Left renal pelvis (tissue), 4 donors: ENCODE data around the gene KCNJ6. TPM values are rescaled to one million over a fixed set of nuclear protein-coding genes. Genes with fewer than 3 reads are reported as not detected.
"Not testable (repeated sequence)": the region's sequence is repeated elsewhere in the genome, so short reads cannot be mapped to it uniquely, and the experiment has no call there.

Experiments
- DNase-seq, 4 donors: peaks; one replicate each; pipeline ENCODE4 v3.0.0-alpha.2; 2013; ENCODE audit warnings: low read depth in 4 of 4, low spot score in 3 of 4
- polyA plus RNA-seq, 4 donors: library from polyadenylated mRNA; unstranded; fragments of 120-200 nt; gene quantifications; one replicate each; pipeline ENCODE4 v1.2.1, GENCODE V29; 2013; ENCODE audit not compliant: insufficient read length in 4 of 4

The KCNJ6 gene
- polyA plus RNA-seq, 4 donors, result 0.23 to 0.49 (median 0.27) TPM

DNA sequence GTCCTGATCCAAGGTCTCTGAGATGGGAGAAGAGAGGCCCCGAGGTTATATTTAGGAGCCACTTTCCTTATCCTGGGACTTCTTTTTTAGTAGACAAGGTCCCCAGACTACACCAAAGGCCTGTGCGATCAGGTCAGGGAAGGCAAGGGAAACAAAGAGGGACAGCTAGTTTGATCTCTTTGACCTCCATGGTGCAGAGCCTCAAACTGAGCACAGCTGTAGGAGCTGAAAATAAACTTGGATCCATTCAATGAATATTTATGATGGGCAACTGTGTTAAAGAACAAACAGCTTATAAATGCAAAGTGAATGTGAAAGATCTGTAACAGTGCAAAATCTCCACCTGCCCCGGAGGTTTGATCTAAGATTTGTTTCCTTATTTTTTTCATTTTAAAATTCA lies 293.1 kb downstream of the KCNJ6 start:
- no peak for DNase-seq

DNA sequence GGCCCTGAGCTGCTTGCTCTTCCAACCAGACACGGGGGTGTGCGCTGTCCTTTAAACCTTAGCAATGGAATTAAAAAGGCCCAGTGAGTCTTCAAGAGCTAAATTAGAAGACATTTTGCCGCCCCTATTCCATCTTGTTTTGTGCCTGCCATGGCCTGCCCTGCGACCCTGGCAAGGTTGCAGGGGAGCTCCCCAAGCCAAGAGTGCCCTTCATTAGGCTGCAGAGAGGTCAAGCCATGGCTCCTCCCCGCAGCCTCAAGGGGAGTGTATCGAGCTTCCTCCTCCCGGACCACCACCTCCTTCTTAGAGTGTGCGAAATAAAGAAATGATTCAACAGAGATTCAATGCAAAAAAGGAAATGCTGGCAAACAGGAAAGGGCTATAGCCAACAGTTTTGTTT lies 293.5 kb downstream of the KCNJ6 start:
- DNase-seq, result no peak

DNA sequence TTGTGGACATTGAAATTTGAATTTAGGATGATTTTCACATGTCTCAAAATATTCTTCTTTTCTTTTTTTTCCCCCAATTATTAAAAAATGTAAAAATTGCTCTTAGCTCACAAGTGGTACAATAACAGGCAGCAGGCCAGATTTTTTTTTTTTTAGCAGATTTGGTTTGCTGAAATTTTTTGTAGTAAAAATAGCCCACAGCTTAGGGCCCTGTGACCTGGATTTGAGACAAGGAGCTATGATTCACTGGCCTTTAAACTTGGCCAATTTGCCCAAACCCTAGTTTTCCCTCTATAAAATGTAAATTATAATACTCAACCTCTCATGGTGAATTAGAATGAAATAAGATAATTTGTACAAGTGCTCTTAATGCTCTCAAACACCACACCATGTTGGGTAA lies 295.9 kb downstream of the KCNJ6 start:
- DNase-seq, result no peak

DNA sequence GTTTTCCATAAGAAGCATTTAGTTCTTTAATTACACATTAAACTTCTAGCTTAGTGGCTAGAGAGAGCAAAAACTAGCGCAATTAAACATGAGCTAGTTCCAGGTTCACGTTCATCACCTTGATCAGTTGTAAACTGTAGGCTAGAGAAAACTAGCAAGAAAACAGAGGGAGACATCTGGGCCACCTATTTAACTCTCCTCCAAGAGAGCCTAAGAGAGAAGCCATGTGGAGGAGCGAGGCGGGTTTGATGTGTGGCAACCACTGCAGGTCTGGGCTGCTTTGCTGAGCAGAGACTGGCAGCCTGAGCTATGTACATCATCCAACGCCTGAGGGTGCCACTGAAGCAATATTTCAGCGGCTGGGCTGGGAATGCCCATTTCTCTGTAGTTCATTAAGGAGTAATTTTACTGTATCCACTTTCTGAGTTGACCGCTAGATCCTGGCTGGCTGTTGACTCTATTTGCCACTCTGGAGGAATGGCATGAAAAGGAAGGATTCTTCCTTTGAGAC lies 296.7 kb downstream of the KCNJ6 start:
- DNase-seq, result no peak

DNA sequence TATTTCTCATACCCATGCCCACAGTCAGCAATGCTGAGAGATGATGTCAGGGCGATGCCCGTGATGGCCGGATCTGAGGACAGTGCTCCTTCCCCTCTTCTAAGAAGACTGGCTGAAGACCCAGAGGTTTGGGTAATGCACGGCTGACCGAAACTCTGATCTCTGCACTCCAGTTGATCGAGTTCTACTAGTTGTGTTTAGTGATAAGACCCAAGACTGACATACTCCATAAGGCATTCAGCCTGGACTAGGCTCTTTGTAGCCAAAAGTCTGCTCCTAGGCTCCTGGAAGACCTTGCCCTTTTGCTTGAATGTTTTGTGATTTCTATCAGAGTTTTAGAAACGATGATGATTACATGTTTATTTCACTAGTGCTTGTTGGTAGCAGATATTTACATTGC lies 298.2 kb downstream of the KCNJ6 start:
- DNase-seq, result no peak

DNA sequence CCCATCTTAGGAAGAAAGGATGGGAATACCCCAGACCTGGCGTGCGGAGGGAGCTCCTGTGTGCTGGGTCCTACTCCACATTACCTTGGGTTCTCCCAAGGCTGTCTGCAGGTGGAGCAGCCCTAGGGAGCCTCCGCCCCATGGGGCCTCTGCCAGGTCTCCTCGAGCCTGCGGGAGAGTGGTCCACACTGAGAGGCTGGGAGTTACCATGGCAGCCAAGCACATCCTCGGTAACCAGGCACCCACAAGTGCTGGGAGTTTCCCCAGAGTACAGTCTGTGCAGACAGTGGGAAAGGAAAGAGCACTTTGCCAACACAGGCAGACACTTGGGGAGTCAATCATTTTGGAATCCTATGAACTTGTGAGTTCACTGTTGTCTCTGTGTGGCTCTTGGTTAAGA lies 300.3 kb downstream of the KCNJ6 start:
- DNase-seq, result no peak

DNA sequence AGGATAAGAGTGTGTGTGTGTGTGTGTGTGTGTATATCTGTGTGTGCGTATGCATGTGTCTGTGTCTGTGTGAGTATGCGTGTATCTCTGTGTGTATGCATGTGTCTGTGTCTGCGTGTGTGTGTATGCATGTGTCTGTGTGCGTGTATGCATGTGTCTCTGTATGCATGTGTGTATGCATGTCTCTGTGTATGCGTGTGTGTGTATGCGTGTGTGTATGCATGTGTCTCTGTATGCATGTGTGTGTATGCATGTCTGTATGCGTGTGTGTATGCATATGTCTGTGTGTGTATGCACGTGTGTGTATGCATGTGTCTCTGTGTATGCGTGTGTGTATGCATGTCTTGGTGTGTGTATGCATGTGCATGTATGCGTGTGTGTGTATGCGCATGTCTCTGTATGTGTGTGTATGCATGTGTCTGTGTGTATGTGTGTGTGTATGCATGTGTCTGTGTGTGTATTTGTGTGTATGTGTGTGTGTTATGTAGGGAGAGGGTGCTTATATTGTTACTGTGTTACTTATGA lies 301.8 kb downstream of the KCNJ6 start:
- DNase-seq, result no peak

DNA sequence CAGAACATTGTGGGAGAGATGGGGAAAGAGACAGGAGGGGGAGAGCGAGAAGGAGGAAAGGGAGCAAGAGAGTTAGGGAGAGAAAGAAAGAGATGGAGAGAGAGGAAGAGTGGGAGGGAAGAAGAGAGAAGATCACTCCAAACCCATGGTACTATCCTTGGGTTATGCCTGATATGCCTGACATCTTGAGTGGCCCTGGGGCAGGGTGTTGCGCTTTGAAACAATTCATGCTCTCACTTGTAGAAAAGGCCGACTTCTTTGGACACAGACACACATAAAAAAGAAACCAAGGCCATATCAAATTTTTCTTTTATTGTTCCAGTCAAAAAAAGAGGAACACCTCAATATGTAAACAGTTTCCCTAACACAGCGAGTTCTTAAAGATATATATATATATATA lies 309.2 kb downstream of the KCNJ6 start:
- no peak for DNase-seq

DNA sequence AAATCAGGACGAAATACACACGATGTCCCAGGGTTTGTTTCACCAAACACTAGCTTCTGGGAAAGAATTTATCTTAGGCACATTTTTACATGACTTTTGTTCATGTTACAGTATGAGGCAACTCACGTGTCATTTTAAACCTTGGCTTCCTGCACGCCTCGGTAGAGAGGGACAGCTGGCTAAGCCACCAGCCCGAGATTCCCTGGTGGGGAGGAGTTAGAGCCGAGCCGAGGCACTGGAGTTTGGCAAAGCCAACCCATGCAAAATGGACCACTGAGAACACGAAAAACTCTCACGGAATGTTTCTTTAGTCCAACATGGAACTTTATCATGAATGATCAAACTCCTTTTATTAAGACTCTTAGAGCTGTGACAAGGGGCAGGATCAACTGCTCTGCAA lies 309.7 kb downstream of the KCNJ6 start:
- no peak for DNase-seq

DNA sequence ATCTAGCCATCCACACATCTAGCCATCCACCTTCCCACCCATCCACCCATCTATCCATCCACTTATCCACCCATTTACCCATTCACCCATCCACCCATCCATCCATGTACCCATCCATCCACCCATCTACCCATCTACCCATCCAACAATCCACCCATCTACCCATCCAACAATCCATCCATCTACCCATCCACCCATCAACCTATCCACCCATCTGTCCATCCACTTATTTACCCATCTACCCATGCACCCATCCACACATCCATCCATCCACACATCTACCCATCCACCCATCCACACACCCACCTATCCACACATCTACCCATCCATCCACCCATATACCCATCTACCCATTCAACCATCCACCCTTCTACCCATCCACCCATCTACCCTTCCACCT lies 311.3 kb downstream of the KCNJ6 start:
- DNase-seq, result no peak

DNA sequence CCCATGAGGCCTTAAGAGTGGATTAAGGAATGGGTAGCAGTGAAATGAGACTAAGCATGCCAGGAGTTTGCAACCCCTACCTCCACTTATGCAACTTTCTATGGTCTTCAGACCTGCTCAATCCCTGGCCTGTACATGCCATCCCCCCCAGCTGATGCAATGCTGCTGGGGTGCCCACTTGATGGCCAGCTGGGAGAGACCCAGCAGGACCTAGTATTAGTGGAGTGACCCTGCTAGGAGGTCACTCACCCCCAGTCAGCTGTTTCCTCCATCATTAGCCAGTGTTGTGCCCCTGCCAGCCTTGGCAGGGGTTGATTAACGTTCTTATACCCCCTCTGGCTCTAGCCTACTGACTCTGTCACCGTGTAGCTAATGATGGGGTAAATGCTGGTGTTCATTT lies 313.1 kb downstream of the KCNJ6 start:
- DNase-seq, result no peak

DNA sequence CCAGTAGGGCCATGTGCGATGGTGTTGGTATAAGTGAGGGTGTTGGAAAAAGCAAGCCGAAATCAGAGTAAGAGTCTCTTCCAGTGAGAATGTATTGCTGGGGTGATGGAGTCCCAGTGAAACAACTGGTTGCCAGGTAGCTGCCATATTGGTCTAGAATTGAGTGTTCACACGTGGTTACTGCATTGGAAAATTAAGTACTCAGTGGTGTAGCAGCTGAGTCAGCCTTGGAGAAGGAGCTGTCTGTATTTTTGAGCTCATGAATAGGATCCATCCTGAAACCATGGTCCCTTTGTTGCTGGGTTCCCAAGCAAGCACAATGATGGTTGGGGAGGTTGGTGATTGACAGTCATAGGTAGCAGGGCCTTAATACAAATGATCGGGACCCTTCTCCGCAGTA lies 314.3 kb downstream of the KCNJ6 start:
- no peak for DNase-seq

DNA sequence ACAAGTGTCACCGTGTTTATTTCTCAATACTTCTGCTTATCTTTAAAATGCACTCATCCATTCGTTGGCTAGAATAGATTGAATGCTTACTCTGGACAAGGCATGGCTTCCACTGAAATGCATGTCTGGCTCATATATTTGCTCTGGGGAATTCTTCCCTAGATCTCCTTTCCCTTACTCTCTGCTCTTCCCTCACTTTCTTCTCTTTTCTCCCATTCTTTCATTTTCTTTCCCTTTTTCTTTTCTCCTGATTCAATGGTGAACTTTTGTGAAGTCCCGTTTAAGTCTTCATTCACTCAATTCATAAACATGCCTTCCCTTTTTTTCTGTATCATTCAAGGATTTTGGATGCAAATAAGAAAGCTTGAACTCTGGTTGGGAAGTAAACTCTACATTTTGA lies 315.2 kb downstream of the KCNJ6 start:
- no peak for DNase-seq

DNA sequence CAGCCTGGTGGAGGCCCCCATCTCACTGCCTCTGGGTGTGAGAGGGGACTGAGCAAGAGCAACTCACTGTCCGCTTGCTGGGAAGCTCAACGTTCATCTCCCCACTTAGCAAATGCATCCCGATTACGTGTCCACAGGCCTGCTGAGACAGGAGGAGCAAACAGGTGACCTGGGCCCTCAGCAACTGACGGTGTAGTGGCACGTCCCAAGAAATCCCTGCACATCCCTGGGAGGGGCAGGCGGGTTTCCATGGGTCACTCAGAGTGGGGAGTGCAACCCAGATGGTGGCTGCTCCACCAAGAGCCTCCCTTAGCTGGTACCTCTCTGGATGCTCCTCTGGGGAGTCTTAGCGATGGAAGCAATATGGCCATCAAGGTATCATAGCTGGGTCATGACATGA lies 320.3 kb downstream of the KCNJ6 start:
- no peak for DNase-seq

DNA sequence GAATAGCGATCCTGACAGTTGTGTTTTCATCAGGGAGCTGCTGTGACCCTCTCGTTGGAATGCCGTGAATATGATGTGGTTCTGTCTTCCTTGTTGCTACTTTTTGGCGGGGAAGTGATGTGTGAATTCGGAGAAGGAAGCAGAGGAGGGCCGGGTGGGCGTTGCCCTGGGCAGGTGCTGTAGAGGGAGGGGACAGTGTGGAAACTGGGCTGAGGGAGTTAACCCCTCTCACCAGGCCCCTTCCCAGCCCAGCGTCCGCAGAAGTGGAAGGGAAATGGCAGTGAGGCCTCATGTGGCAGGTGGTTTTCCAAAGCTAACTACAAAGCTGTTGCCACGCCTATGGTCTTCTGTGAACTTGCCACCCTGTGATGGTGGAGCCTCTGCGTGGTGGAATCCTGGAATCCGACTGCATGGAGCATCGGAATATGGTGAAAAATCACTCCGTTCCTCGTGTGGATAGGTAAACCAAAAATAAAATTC lies 321.7 kb downstream of the KCNJ6 start:
- no peak for DNase-seq

DNA sequence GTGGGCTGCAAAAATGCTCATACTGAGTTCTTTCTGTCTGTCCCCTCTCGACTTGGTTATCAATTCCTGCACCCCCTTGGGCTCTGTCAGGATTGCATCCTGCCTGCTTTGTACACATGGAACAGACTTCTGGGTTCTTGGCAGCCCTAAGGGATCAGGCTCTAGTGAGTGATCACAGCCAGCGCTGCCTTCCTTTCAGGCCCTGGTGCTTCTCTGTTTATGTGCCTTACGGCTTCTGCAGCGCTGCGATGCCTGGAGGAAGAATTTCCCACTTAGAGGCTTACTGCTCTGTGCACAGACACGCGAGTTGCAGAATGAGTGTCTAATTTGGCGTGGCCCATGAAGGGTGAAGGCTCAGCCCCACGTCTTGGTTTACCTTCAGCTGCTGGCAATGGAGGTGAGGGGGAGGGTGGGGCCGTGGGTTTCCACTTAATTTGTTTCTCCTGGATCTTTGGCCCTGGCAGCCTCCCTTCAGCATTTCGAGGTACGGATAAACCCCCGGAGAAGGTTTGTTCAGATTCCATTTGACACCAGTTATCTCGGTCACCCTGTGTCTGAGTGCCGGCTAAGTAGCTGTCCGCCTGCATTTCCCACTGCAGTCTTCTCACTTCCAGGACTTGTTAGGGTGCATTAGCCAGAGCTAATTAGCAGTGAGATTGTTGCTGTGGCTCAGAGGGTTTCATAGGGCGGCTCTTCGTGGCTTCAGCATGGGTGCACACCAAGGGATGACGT lies 322.4 kb downstream of the KCNJ6 start:
- no peak for DNase-seq

DNA sequence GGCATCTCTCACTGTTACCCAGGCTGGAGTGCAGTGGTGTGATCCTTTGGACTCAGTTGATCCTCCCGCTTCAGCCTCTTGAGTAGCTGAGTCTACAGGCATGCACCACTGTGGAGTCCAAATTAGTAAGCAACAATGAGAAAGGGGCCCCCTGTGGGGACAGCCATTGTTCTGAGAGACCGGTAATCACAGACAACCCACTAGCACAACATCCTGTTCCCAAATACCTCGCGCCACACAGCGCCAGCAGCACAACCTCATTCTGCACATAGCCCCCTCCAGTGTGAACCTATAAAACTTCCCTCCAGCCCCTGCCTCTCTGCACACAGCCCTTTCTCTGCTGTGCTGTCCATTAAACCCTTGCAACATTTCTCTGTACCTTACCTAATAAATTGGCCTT lies 323.2 kb downstream of the KCNJ6 start:
- no peak for DNase-seq

DNA sequence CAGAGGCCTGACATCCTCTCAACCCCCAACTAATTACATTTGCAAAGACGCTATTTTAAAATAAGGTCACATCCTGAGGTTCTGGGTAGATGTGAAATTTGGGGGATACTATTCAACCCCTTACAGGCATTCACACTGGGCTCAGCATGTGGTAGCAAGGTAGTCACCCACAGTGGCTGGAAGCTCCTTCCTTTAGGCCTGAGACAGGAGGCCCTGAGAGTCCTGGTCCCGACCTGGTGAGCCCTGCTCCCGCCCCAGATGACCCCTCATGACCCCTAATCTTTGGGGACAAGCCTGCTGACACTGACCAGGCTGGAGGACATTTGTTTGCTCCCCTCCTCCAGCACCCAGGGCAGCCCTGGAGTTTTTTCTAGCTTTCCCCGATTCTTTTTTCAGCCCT lies 323.8 kb downstream of the KCNJ6 start:
- no peak for DNase-seq

DNA sequence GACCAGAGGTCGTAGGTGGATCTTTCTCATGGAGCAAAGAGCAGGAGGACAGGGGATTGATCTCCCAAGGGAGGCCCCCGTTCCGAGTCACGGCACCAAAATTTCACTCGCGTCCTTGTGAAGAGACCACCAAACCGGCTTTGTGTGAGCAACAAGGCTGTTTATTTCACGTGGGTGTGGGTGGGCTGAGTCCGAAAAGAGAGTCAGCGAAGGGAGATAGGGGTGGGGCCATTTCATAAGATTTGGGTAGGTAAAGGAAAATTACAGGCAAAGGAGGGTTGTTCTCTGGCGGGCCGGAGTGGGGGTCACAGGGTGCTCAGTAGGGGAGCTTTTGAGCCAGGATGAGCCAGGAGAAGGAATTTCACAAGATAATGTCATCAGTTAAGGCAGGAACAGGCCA lies 324.3 kb downstream of the KCNJ6 start:
- not testable (repeated sequence) for DNase-seq

DNA sequence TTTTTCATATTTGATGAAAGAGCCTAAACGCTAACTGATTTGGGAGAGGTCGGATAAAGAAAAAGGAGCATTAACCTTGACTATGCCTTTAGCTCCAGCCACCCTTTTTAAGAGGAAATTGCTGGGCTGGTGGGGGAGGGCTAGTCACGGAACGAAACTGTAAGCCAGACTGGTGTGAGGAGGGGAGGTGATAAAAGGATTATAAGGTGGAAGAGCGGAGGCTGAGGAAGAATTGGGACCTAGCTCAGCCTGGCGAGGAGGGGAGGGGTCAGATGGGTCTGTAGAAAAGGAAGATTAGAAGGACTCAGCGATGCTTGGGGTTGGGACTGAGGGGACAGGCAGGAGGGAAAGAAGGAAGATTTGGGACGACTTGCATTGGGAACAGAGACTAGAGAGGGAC lies 325.4 kb downstream of the KCNJ6 start:
- DNase-seq, result not testable (repeated sequence)

DNA sequence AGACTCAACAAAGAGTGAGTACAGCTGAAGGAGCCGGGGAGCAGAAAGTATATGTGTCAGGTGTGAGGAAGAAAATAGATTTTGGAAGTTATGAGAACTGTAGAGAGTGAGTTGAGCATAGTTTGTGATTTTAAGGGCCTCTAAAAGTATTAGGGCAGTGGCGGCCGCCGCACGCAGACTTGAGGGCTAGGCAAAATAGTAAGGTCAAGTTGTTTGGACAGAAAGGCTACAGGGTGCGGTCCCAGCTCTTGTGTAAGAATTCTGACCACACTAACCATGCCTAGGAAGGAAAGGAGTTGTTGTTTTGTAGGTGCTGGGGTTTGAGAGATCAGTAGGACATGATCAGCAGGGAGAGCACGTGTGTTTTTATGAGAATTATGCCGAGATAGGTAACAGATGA lies 327.6 kb downstream of the KCNJ6 start:
- not testable (repeated sequence) for DNase-seq

DNA sequence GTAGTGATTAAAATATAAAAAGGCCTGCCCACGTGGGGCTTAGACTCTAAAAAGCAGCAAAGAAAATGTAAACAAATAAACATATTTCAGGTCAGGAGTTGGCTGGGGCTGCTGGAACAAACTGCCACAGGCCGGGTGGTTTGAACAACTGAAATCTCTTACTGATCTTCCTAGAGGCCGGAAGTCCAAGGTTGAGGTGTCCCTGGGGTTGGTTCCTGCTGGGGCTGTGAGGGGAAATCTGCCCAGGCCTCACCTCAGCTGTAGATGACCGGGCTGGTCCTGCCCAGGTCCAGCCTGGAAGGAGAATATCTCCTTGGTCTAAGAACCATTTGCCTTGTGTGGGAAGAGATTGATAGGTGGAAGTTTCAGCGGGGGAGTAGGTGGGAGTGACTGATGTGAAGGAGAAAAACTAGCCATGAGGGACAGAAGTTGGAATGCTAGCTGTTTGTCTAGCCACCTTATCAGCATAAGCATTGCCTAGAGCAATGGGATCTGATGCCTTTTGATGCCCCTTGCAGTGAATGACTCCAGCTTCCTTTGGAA lies 328.6 kb downstream of the KCNJ6 start:
- DNase-seq, result no peak
